HG02840 (cell line): Measurements from ENCODE around the gene MMP2.

Experiments used
- ATAC-seq: cut with Tn5 transposase; IDR thresholded peaks from one replicate; pipeline ENCODE4 v1.9.1; 2021; ENCODE audit warnings: mild to moderate bottlenecking, moderate library complexity, moderate number of reproducible peaks; ENCODE audit not compliant: unreplicated experiment, low FRiP score

The MMP2 gene

DNA sequence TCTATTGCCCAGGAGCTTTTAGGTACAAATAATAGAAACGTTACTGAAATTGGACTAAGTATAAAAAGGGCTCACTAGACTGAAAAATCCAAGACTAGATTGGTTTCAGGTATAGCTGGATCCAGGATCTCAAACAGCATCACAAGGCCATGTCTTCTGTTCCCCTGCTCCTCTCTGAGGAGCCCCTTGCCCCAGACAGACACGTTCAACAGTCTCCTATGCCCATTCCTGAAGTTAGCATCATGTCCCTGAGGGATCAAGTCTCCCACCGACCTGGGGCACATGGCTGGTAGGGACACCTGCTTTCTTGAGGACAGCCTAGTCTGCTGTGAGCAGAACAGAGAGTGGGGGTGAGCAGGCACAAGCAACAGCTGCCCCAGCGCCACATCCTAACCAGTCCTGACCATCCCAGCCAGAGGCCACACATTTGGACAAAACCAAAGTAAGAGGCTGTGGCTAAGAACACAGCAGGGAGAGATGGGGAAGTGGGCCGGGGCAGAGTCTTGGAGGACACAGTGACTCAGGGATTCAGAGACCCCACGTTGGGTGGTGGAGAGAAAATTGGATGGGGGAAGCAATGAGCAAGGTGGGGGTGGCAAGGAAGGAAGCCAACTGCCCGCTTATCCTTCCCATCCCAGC, 10.5 kb upstream of the MMP2 start:
- no peak for ATAC-seq

DNA sequence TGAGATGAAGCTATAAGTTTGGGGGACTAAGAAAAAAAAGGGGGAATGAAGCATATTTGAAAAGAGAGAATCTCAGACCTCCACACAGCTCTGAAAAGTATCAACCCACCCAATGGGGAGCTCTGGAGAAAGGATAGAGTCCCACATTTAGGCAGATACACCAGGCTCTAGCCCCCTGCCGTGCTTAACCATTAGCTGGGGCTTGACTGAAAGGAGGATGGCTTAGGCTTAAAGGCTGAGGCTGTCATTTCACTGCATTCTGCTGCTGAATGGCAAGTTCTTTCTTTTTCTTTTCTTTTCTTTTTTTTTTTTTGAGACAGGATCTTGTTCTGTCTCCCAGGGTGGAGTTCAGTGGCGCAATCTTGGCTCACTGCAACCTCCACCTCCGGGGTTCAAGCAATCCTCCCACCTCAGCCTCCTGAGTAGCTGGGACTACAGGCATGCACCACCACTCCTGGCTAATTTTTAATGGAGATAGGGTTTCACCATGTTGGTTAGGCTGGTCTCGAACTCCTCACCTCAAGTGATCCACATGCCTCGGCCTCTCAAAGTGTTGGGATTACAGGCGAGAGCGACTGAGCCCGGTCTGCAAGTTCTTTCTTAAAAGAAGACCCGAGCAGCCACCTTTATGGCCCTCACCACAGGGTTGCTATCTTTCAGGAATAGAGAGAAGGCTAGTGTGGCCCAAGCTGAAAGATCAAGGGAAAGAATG, 9.0 kb upstream of the MMP2 start:
- no peak for ATAC-seq

DNA sequence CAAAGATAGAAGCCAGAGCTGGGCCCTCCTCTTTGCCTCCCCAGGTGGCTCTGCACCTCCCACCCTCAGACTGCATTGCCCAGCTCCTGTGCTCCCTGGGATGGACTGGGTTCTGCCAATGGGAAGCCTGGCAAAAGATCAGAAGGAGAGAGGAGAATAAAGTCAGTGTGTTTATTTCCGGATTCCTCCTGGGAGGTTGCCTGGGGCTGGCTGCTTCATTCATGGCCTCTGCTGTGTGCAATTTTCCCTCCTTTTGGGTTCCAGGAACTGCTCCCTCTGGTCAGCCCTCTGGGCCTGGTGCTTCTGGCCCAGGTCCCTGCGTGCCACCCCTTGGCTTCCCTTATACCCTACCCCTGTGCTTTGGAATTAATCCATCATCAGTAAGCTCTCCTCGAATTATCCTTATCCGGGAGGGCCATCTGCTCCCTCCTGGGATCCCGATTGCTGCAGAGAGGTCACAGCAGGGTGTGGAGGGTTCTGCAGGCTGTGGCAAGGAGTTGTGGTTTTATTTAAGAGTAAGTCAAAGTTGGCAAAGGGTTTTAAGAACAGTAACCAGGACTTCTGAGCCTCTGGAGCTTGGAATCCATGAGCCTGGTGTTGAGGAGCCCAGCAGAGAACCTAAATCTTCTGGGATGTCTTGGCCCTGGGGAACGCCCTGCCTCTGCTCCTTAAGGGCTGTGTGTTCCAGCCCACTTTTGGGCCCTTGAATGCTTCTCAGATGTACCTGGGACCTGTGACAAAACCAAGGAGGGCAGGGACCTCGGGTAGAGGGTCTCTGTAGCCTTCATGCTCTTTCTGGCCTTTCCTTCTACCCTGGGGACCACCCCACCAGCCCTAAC, 8.2 kb upstream of the MMP2 start:
- no peak for ATAC-seq

- ATAC-seq, result no peak
Observed at GRCh38 chr16:55471448-55472097, 7.4 kb upstream of the MMP2 start.

GRCh38 chr16:55473587-55473986, 5.4 kb upstream of the MMP2 start:
- no peak for ATAC-seq

GRCh38 chr16:55474821-55475220, 4.2 kb upstream of the MMP2 start:
- ATAC-seq, result no peak

- no peak for ATAC-seq
Observed at GRCh38 chr16:55475919-55476318, 3.1 kb upstream of the MMP2 start.

- ATAC-seq, result no peak
Observed at GRCh38 chr16:55476625-55477533, 2.1 kb upstream of the MMP2 start.

- no peak for ATAC-seq
Observed at GRCh38 chr16:55477736-55478135, 1.3 kb upstream of the MMP2 start.

DNA sequence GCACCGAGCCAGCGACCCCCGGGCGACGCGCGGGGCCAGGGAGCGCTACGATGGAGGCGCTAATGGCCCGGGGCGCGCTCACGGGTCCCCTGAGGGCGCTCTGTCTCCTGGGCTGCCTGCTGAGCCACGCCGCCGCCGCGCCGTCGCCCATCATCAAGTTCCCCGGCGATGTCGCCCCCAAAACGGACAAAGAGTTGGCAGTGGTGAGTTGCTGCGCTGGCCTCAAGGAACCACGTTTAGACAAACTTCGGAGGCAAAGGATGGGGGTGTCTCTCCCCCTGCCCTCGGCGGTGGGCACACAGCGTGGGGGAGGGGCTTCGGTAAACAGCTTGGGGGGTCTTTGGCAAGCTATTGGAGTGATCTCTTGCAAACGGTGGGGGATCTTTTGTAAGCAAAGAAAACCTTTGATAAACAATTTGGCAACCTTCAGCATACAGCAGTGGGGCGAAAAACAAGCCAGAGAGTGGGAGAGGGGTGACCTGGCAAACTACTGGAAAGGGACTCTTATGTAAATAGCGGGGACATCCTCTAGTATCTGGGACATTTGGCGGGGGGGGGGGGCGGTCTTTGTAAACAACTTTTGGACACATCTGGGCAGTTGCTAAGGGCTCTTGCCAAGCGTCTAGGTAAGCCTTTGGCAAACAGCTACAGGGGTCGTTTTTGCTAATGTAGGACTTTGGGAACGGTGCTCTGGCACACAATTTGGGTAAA, 587 bp downstream of the MMP2 start:
- no peak for ATAC-seq

- ATAC-seq, result no peak
Observed at GRCh38 chr16:55480228-55480655, 1.2 kb downstream of the MMP2 start.

GRCh38 chr16:55481023-55481422, 2.0 kb downstream of the MMP2 start:
- no peak for ATAC-seq

DNA sequence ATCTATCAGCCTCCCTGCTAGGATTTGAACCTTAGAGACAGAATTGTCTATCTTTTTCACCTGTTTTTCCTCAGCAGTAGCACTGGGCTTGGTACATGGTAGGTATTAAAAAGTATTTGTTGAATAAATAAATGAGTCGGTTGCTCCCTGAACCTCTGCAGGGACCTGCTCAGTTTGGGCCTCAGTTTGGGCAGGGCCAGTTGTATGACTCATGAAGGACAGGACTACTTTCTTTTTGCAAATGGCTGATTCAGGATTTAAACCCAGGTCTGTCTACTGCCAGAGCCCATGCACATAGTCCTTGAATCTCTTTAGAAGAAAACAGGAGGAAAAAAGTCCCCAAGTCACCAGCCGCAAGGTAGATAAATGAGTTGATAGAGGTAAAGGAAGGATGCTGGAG, 3.1 kb downstream of the MMP2 start:
- no peak for ATAC-seq

- no peak for ATAC-seq
Observed at GRCh38 chr16:55487048-55487803, 8.2 kb downstream of the MMP2 start.

GRCh38 chr16:55488306-55488705, 9.3 kb downstream of the MMP2 start:
- ATAC-seq, result no peak

- no peak for ATAC-seq
Observed at GRCh38 chr16:55489119-55489955, 10.3 kb downstream of the MMP2 start.

GRCh38 chr16:55489956-55490265, 10.9 kb downstream of the MMP2 start:
- no peak for ATAC-seq

GRCh38 chr16:55490301-55490700, 11.3 kb downstream of the MMP2 start:
- ATAC-seq, result no peak
